GM21619 (cell line): ENCODE data around the gene SLC6A6.

ENCODE experiments used
- ATAC-seq: cut with Tn5 transposase; IDR thresholded peaks from one replicate; pipeline ENCODE4 v1.9.1; 2021; ENCODE audit not compliant: unreplicated experiment

SLC6A6 gene

DNA sequence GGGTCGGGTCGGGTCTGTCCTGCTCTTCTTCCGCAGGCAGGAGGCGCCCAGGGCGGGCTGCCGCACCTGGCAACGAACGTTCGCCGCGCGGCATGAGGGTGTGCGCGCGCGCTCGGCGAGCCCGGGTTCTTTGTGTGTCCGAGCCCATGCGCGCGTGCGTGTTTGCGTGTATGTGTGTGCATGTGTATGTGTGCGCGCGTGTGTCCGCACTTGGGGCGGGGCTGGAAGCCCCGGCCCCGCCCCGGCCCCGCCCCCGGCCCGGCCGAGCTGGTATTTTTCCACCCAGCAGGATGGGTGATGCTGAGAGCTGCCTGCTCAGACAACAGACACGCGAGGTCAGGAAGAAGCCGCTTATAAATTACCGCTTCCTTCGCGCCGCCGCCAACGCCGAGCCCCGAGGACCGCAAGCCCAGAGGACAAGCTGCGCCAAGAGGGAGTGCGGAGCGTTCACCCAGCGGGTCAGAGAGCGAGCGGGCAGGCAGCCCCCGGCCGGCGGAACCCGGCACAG is at the start of gene SLC6A6:
TSS of gene SLC6A6 (plus strand) at position 303 of the 508 bp plus-strand sequence. CDS start 41,029 bp downstream, outside the sequence.
- ATAC-seq = peak; percentile 66

- no peak for ATAC-seq
These were observed 48.9 kb upstream of the SLC6A6 start for GRCh38 chr3:14353502-14353901.

- no peak for ATAC-seq
These were observed 44.9 kb upstream of the SLC6A6 start for GRCh38 chr3:14357463-14357862.

DNA sequence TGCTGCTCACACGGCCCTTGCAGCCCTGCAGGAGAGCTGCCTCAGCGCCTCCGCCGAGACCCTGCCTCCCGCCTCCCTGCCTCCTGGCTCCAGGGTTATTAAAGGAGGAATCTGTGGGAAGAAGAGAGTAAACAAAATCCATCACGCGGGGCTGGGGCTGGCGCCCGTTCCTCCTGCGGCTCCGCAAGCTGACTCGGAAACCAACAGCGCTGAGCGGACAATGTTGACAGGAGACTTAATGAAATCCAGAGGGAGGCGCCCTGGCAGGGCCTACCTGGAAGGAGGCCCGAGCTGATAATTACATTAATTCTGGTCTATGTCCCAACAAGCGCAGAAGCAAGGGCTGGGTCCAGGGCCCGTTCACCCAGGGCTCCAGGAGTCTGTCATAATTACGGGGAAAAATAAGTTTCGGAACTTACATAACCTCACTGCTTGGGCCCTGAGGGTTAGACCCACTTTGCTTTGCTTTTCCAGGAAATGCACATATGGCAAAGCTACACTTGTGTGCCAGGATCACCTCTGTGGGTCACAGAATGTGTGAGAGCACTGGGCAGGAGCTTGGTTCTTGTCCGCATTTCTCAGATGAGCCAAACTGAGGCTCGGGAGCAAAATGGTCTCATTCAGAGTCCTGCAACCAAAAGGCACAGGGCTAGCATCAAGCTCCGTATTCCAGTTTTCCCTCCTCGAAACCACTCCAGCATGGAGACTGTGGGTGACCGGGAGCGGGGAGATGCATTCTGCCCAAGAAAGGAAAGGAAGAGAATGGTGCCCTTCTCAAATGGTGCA is 43.8 kb upstream of the SLC6A6 start:
- ATAC-seq = no peak

DNA sequence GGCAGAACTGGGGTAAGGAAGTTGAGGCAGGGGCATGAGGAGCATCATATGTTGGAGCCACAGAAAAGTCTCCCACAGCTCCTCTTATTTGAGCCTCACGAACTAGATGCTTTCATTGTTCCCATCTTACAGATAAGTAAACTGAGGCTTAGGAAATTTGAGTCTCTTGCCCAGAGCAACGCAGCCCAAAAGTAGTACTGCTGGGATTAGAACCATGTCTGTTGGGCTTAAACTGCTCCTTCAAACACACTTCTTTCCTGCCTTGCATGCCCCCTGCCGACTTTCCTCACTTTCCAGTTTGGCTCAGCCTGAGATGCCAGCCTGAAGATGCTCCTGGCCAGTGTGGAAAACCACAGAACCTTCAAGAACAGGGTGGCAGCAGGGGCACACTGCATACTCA is 43.1 kb upstream of the SLC6A6 start:
- ATAC-seq = no peak

GRCh38 chr3:14360123-14360881 is 42.1 kb upstream of the SLC6A6 start:
- no peak for ATAC-seq

DNA sequence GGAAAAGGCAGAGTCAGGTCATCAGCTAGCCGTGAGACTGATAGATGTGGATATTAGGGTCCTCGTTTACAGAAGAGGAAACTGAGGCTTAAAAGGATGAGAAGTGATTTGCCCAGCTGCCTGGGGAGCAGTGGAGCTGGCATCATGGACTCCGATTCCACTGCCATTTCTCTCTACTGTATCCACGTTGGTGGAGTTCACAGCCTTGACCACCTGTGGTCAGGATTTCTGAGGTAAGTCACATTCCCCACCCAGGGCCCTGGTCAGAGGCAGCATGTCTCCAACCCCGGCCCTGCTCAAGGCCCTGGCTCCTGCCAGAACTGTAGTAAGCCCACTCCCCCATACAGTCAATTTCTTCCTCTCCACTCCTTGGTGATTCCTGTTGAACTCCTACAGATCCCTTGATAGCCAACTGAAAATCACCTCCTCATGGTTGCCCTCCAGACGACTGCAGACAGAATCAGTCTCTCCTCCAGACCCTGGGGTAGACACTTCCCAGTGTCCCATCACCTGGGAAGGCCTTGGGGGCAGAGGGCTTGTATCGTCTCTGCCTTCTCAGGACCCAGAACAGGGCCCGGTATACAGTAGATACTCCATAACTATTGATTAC is 41.2 kb upstream of the SLC6A6 start:
- ATAC-seq = no peak

- no peak for ATAC-seq
These were observed 39.5 kb upstream of the SLC6A6 start for GRCh38 chr3:14362890-14363289.

DNA sequence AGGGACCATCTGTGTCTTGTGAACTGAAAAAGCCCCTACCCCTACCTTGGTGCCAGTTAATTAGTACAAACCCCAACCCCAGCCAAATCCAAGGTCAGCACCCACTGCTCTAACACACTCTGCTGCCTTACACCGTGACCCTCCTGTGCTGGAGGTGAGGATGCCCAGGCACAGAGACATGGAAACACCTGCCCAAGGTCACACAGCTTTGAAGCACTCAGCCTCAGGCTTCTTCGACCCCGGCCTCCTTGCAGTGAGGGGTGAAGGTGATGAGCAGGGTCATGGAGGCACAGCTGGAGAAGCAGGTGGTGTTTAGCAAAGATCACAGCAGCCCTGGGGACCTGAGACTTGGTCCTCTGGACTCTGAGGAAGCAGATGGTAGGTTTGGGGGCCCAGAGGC is 39.0 kb upstream of the SLC6A6 start:
- no peak for ATAC-seq

DNA sequence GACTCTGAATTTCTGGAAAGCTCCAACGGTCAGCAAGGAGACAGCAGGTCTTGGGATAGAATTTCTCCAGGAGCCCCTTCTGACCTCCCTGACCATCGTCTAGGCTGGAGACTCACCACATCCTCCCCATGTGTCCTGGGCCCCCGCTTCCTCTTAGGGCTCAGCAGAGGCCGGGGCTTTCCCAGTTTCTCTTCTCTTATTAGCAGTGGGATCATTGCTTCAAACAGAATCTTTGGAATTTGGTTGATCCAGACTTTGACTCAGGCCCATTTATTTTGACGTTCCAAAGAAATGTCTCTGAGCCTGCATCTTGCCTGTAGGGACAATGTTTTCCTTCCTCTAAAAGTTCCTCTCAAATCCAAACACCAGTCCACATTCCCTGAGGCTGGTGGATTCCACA is 38.4 kb upstream of the SLC6A6 start:
- no peak for ATAC-seq

- no peak for ATAC-seq
These were observed 37.7 kb upstream of the SLC6A6 start for GRCh38 chr3:14364580-14365292.

GRCh38 chr3:14366248-14366647 is 36.2 kb upstream of the SLC6A6 start:
- no peak for ATAC-seq

GRCh38 chr3:14366915-14367823 is 35.2 kb upstream of the SLC6A6 start:
- ATAC-seq = no peak

GRCh38 chr3:14368146-14368545 is 34.3 kb upstream of the SLC6A6 start:
- no peak for ATAC-seq

DNA sequence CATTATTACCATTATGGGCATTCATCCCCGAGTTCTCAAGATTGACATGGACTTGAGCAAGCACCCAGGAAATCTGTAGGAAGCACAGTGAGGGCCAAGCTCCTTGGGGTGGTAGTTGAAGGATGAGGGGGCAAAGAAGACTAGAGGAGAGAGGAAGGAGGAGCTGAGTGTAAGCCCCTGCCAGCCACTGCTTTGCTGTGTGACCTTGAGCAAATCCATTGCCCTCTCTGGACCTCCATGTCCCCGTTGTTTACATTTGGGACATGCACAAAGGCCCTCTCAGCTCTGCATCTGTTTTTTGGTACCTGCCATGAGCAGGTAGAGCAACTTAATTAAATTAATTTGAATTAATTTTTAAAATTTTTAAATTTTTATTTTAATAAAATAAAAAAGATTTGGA is 33.5 kb upstream of the SLC6A6 start:
- no peak for ATAC-seq

- no peak for ATAC-seq
These were observed 32.4 kb upstream of the SLC6A6 start for GRCh38 chr3:14369675-14370669.

GRCh38 chr3:14370720-14371572 is 31.5 kb upstream of the SLC6A6 start:
- ATAC-seq = no peak
